Upper lobe of left lung (tissue), 6 donors: ENCODE results near the gene JAM3. TPM values are rescaled to one million over a fixed set of nuclear protein-coding genes. Genes with fewer than 3 reads are reported as not detected.

ENCODE experiments used
- ATAC-seq, 2 donors: fragments of 200-7000 bp; cut with Tn5 transposase; one replicate each; pipeline ENCODE4 v1.9.1; 2022; ENCODE audit warnings: mild to moderate bottlenecking in 2 of 2, moderate library complexity in 2 of 2; ENCODE audit not compliant: low FRiP score in 2 of 2
- DNase-seq, 2 donors: peaks; one replicate each; pipeline ENCODE4 v3.0.0-alpha.2; 2019 to 2020
- H3K27ac ChIP-seq, 4 donors: fragments of 200-600 bp; sonication (generic); one replicate each; pipeline ENCODE4 v1.5.1; 2016 to 2019
- H3K27me3 ChIP-seq, 4 donors: fragments of 200-600 bp; sonication (generic); one replicate each; pipeline ENCODE4 v1.5.1; 2017 to 2019
- H3K36me3 ChIP-seq, 4 donors: fragments of 200-600 bp; sonication (generic); one replicate each; pipeline ENCODE4 v1.5.1; 2016 to 2019
- H3K4me1 ChIP-seq, 4 donors: fragments of 200-600 bp; sonication (generic); one replicate each; pipeline ENCODE4 v1.5.1; 2018 to 2019
- H3K4me3 ChIP-seq, 4 donors: fragments of 200-600 bp; sonication (generic); one replicate each; pipeline ENCODE4 v1.5.1; 2017 to 2019; ENCODE audit warnings: mild to moderate bottlenecking in 2 of 4, moderate library complexity in 1 of 4
- H3K9me3 ChIP-seq, 4 donors: fragments of 200-600 bp; sonication (generic); one replicate each; pipeline ENCODE4 v1.5.1; 2018 to 2019
- CTCF ChIP-seq, 6 experiments: fragments of 450-650 bp in 4 of 6; fragments of 200-600 bp in 2 of 6; sonication (generic) in 2 of 6; IDR thresholded peaks; one replicate each; pipeline ENCODE4 v1.5.1; 2016 to 2019; ENCODE audit warnings: antibody characterized with exemption in 6 of 6
- EP300 ChIP-seq, 4 donors: sonication (generic); formaldehyde crosslinking; IDR thresholded peaks; one replicate each; pipeline ENCODE4 v1.5.1; 2017; ENCODE audit warnings: antibody characterized with exemption in 4 of 4, control low read depth in 2 of 4
- POLR2A ChIP-seq, 4 donors: fragments of 450-650 bp; IDR thresholded peaks; one replicate each; pipeline ENCODE4 v1.5.1; 2016 to 2017; ENCODE audit warnings: antibody characterized with exemption in 4 of 4, mild to moderate bottlenecking in 2 of 4
- POLR2AphosphoS5 ChIP-seq, 2 donors: sonication (generic); formaldehyde crosslinking; IDR thresholded peaks; one replicate each; pipeline ENCODE4 v1.5.1; 2017; ENCODE audit warnings: antibody characterized with exemption in 2 of 2
- WGBS, 2 donors: methylation state at CpG; one replicate each; pipeline ENCODE4 v1.1.5; 2017 to 2018; 5-methylcytosine and 5-hydroxymethylcytosine counted together
- total RNA-seq, 6 donors: library from RNA; depleted of rRNA in 4 of 6; stranded (reverse); fragments of >200 nt in 4 of 6; gene quantifications; one replicate each; pipeline versions ENCODE4 v1.1.0 to v1.2.1, GENCODE V29; 2016 to 2021
- donor health status: DM: no; HTN: no; CAD: no; lungs with moderate emphysema.
- donor health status: DM: no; HTN: yes; CAD: no; lungs with severe emphysema.

The JAM3 gene
- total RNA-seq, 6 donors from 2014 or later: 8.4 to 36.6 (median 18.6) TPM

GRCh38 chr11:134155946-134156865 lies 87.3 kb downstream of the JAM3 start:
- ATAC-seq (peak in 1 of 2 donors; percentile 16), DNase-seq (peak in 1 of 2 donors; percentile 66)
- 92 to 97% methylated on average over 23 to 28 of the region's 28 CpGs for WGBS, 2 donors
- TF ChIP-seq EP300 (IDR thresholded peaks at IDR 0.05) (no peak), POLR2A (IDR thresholded peaks at IDR 0.05) (no peak), CTCF (IDR thresholded peaks at IDR 0.05) (no peak), POLR2AphosphoS5 (IDR thresholded peaks at IDR 0.05) (no peak)
- no peak overlapping the region for H3K27ac ChIP-seq
- no peaks in the 10 kb centered on the region for H3K27me3 ChIP-seq
- H3K4me1 ChIP-seq: no peaks in the 10 kb centered on the region
- no peak overlapping the region for H3K4me3 ChIP-seq
- H3K9me3 ChIP-seq: no peaks in the 10 kb centered on the region
- peaks cover 5 to 85% (median 53%) of the 10 kb centered on the region in 4 donors for H3K36me3 ChIP-seq

- TF ChIP-seq POLR2AphosphoS5 (IDR thresholded peaks at IDR 0.05): no peak
- no peak for TF ChIP-seq POLR2A (IDR thresholded peaks at IDR 0.05)
- TF ChIP-seq EP300 (IDR thresholded peaks at IDR 0.05): no peak
- TF ChIP-seq CTCF (IDR thresholded peaks at IDR 0.05): no peak
- Histone ChIP-seq H3K4me1 (no peaks in the 10 kb centered on the region), H3K4me3 (no peak overlapping the region), H3K9me3 (no peaks in the 10 kb centered on the region), H3K27me3 (no peaks in the 10 kb centered on the region), H3K27ac (no peak overlapping the region), H3K36me3 (peaks cover 0 to 84% (median 56%) of the 10 kb centered on the region in 4 donors)
- ATAC-seq (no peak), DNase-seq (no peak)
- 60 to 73% methylated on average over 4 of the region's 4 CpGs for WGBS, 2 donors
Observed at GRCh38 chr11:134157451-134157850, 88.6 kb downstream of the JAM3 start.

- TF ChIP-seq POLR2AphosphoS5 (IDR thresholded peaks at IDR 0.05) (no peak), CTCF (IDR thresholded peaks at IDR 0.05) (no peak), EP300 (IDR thresholded peaks at IDR 0.05) (no peak), POLR2A (IDR thresholded peaks at IDR 0.05) (no peak)
- H3K36me3 ChIP-seq: peaks cover 0 to 81% (median 50%) of the 10 kb centered on the region in 4 donors
- no peak for ATAC-seq
- H3K9me3 ChIP-seq: no peaks in the 10 kb centered on the region
- DNase-seq: peak in 1 of 2 donors; percentile 29
- no peak overlapping the region for H3K27ac ChIP-seq
- no peaks in the 10 kb centered on the region for H3K4me1 ChIP-seq
- no peak overlapping the region for H3K4me3 ChIP-seq
- 98 to 100% methylated on average over 4 to 9 of the region's 9 CpGs for WGBS, 2 donors
- H3K27me3 ChIP-seq: no peaks in the 10 kb centered on the region
Observed at GRCh38 chr11:134158023-134158422, 89.2 kb downstream of the JAM3 start.

- ATAC-seq: no peak
- 94 to 95% methylated on average over 8 to 9 of the region's 9 CpGs for WGBS, 2 donors
- H3K36me3 ChIP-seq: peaks cover 0 to 74% (median 45%) of the 10 kb centered on the region in 4 donors
Observed at GRCh38 chr11:134159652-134160051, 90.8 kb downstream of the JAM3 start.

More at GRCh38 chr11:134159652-134160051, 90.8 kb downstream of the JAM3 start:
- no peaks in the 10 kb centered on the region for H3K27me3 ChIP-seq
- TF ChIP-seq POLR2AphosphoS5 (IDR thresholded peaks at IDR 0.05) (no peak), CTCF (IDR thresholded peaks at IDR 0.05) (no peak), EP300 (IDR thresholded peaks at IDR 0.05) (no peak), POLR2A (IDR thresholded peaks at IDR 0.05) (no peak)
- DNase-seq: peak in 1 of 2 donors; percentile 29
- no peaks in the 10 kb centered on the region for H3K9me3 ChIP-seq
- no peaks in the 10 kb centered on the region for H3K4me1 ChIP-seq
- no peak overlapping the region for H3K27ac ChIP-seq
- H3K4me3 ChIP-seq: no peak overlapping the region
